ENCODE results near the gene APOL2.

DNA sequence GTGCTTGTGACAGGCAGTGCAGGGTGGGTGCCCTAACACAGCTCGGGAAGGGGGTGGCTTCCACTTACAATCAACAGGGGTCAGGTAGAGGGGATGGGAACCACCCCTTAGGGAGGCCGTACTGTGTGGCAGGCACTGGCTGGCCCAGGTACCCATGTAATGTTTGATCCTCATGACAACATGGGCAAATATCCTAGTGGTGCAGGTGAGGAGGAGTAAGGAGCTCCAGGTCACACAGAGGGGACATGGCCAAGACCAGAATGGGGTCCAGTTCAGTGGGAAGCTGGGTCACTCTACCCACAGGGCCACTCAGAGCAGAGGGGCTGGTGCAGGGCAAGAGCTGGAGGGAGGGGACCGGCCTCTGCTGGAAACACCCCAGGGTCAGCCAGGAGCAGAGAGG lies 40.8 kb downstream of the APOL2 start:
- no peak for TF ChIP-seq POLR2AphosphoS5 (IDR thresholded peaks at IDR 0.05)
- TF ChIP-seq, protein P1, sequence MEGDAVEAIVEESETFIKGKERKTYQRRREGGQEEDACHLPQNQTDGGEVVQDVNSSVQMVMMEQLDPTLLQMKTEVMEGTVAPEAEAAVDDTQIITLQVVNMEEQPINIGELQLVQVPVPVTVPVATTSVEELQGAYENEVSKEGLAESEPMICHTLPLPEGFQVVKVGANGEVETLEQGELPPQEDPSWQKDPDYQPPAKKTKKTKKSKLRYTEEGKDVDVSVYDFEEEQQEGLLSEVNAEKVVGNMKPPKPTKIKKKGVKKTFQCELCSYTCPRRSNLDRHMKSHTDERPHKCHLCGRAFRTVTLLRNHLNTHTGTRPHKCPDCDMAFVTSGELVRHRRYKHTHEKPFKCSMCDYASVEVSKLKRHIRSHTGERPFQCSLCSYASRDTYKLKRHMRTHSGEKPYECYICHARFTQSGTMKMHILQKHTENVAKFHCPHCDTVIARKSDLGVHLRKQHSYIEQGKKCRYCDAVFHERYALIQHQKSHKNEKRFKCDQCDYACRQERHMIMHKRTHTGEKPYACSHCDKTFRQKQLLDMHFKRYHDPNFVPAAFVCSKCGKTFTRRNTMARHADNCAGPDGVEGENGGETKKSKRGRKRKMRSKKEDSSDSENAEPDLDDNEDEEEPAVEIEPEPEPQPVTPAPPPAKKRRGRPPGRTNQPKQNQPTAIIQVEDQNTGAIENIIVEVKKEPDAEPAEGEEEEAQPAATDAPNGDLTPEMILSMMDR (IDR thresholded peaks at IDR 0.05; ENCODE audit: poor library complexity, severe bottlenecking) = no peak
- TF ChIP-seq EP300 (conservative IDR thresholded peaks at IDR 0.05; ENCODE audit: poor library complexity, severe bottlenecking) = no peak
- TF ChIP-seq RAD21 (conservative IDR thresholded peaks at IDR 0.05) = no peak
- TF ChIP-seq MXI1 (conservative IDR thresholded peaks at IDR 0.05; ENCODE audit: poor library complexity, severe bottlenecking) = no peak
- TF ChIP-seq TAF1 (IDR thresholded peaks at IDR 0.05; ENCODE audit: low read depth) = no peak
